ENCODE results near the gene GGACT.
"Not testable (repeated sequence)": the region's sequence is repeated elsewhere in the genome, so short reads cannot be mapped to it uniquely, and the experiment has no call there.

Gene GGACT

DNA sequence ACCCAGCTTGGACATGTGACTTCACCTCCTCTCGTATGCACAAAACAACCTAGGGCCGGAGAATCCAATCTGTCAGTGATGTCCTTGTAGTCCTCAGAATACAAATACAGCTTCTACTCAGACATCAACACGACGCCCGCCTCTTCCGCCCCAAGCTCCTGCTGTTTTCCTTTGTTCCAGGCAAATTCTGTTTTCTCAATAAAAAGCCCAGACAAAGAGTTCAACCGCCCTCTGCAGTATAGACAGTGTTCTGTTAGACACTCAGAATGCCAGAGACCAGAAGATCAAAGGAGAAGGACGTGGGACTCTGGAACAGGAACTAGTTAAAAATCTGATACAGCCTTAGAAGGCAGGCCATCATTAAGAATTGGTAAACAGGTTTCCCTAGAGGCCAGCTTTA is 42.0 kb upstream of the GGACT start:
- TF ChIP-seq, protein P1, sequence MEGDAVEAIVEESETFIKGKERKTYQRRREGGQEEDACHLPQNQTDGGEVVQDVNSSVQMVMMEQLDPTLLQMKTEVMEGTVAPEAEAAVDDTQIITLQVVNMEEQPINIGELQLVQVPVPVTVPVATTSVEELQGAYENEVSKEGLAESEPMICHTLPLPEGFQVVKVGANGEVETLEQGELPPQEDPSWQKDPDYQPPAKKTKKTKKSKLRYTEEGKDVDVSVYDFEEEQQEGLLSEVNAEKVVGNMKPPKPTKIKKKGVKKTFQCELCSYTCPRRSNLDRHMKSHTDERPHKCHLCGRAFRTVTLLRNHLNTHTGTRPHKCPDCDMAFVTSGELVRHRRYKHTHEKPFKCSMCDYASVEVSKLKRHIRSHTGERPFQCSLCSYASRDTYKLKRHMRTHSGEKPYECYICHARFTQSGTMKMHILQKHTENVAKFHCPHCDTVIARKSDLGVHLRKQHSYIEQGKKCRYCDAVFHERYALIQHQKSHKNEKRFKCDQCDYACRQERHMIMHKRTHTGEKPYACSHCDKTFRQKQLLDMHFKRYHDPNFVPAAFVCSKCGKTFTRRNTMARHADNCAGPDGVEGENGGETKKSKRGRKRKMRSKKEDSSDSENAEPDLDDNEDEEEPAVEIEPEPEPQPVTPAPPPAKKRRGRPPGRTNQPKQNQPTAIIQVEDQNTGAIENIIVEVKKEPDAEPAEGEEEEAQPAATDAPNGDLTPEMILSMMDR (IDR thresholded peaks at IDR 0.05; ENCODE audit: insufficient read depth, low read depth, low read length, missing control alignments), result no peak

DNA sequence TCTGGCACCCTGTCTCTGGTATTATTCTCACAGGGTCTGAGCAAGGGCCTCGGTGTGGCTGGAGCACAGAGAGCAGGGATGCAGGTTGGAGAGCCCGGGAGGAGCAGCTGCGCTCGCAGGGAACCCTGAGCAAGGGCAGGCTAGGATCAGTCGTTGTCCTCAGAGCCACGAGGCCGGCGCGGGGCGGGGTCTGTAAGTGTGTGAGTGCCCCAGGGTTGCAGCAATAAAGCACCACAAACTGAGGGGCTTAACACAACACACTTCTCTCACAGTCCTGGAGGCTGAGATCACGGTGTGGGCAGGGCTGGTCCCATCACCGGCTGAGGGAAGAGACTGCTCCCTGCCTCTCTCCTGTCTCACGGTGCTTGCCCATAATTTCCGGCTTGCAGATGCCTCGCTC is 38.5 kb upstream of the GGACT start:
- H3K4me3 ChIP-seq (ENCODE audit: low read length), result no peak overlapping the region
- no peak for DNase-seq (ENCODE audit: low read depth)
- TF ChIP-seq, protein P1 (IDR thresholded peaks at IDR 0.05; ENCODE audit: insufficient read depth, low read depth, low read length, missing control alignments), result no peak

More for the DNA sequence above, 42.0 kb upstream of the GGACT start:
- DNase-seq (ENCODE audit: low read depth), result no peak
- no peak overlapping the region for H3K4me3 ChIP-seq (ENCODE audit: low read length)

DNA sequence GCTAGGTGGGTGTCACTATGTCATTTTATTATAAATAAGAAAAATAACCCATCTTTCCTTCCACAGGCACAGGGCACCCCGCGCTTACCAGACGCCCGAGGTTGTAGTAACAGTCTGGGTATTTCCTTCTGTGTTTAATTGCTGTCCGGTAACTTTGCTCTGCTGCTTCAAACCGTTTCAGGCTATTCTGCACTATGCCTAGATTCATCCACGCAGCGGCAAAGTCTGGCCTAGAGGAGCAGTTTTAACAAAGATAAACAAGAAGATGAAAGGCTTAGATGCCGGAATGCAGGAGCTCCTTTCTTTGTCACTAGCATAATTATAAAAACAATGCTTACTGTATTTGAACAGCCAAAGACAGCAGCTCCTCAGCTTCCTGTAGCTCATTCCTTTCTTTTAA is 36.9 kb upstream of the GGACT start:
- TF ChIP-seq, protein P1 (IDR thresholded peaks at IDR 0.05; ENCODE audit: insufficient read depth, low read depth, low read length, missing control alignments), result no peak
- H3K4me3 ChIP-seq (ENCODE audit: low read length), result no peak overlapping the region
- no peak for DNase-seq (ENCODE audit: low read depth)

DNA sequence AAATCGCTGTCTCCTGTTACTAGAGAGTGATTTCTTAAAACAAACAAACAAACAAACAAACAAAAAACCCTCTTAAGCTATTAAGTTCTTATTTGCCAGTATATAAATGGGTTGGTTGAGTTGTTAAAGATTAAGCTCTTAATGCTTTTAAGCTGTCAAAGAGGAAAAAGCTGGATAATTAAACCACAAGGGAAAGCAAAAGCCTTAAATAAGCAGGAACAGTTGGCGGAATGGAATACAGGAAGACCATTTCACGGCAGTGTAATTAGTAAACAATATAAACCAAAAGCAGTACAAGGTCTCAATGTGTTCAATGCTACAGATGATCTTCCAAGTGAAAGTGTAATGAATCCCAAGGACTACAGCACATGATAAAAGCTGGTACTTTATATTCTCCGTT is 32.2 kb upstream of the GGACT start:
- no peak overlapping the region for H3K4me3 ChIP-seq (ENCODE audit: low read length)
- no peak for DNase-seq (ENCODE audit: low read depth)
- TF ChIP-seq, protein P1 (IDR thresholded peaks at IDR 0.05; ENCODE audit: insufficient read depth, low read depth, low read length, missing control alignments), result no peak

DNA sequence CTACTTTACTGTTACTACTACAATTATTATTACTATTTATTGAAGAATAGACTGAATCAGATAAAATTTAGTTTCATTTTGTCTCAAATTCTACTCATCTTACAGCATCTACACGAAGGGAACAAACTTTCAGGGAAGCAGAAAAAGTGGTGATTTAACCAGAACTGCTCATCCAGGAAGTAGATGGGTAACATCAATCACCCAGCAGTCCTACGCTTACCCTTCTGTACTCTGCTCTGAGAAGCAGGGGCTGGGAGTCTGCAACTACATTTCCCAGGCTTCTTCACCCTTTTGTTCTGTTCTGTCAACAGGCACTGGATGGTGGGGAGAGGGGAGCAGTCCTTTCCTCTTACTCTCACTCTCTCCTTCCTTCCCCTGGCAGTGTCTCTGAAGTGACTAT is 31.4 kb upstream of the GGACT start:
- no peak for DNase-seq (ENCODE audit: low read depth)
- TF ChIP-seq, protein P1 (IDR thresholded peaks at IDR 0.05; ENCODE audit: insufficient read depth, low read depth, low read length, missing control alignments), result no peak

DNA sequence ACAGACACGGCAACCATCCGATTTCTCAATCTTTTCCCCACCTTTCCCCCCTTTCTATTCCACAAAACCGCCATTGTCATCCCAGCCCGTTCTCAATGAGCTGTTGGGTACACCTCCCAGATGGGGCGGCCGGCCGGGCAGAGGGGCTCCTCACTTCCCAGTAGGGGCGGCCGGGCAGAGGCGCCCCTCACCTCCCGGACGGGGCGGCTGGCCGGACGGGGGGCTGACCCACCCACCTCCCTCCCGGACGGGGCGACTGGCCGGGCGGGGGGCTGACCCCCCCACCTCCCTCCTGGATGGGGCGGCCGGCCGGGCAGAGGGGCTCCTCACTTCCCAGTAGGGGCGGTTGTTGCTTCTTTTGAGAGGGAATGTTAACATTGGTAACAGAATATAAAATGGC is 30.3 kb upstream of the GGACT start:
- H3K4me3 ChIP-seq (ENCODE audit: low read length); DNase-seq (ENCODE audit: low read depth): not testable (repeated sequence)

More for the DNA sequence above, 31.4 kb upstream of the GGACT start:
- H3K4me3 ChIP-seq (ENCODE audit: low read length), result no peak overlapping the region

DNA sequence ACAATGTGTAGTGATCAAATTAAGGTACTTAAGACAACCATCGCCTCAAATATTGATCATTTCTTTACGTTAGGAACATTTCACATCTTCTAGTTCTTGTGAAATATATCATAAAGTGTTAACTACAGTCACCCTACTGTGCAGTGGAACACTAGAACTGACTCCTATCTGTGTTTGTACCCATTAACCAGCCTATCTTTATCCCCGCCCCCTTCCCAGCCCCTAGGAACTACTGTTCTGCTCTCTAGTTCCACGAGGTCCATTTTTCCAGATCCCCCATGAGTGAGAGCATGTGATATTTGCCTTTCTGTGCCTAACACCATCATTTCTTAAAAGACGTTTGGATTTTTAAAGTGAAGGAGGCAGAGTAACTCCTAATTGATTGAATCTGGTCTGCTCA is 24.4 kb upstream of the GGACT start:
- H3K4me3 ChIP-seq (ENCODE audit: low read length), result no peak overlapping the region
- no peak for DNase-seq (ENCODE audit: low read depth)
- TF ChIP-seq, protein P1 (IDR thresholded peaks at IDR 0.05; ENCODE audit: insufficient read depth, low read depth, low read length, missing control alignments), result no peak

All from epithelial cell of esophagus (primary cell).